ENCODE data around the gene SHD. TPM values are rescaled to one million over a fixed set of nuclear protein-coding genes. Genes with fewer than 3 reads are reported as not detected.

SHD gene
- total RNA-seq, 1 experiment from 2014 or later = 4.4 TPM

- Histone ChIP-seq H3K27ac (ENCODE audit: insufficient read length, low read depth, low read length) (no peak overlapping the region), H3K9ac (ENCODE audit: extremely low read depth, insufficient read length, low read length) (no peak overlapping the region)
Measured at GRCh38 chr19:4279267-4279529, 132 bp downstream of the SHD start.

More at GRCh38 chr19:4279267-4279529, 132 bp downstream of the SHD start:
- H4K8ac ChIP-seq (replicated peaks; ENCODE audit: insufficient read length, low read depth, low read length) = no peak overlapping the region
- no peak overlapping the region for H2BK5ac ChIP-seq (ENCODE audit: insufficient read length, low read length)
- no peak overlapping the region for H3K18ac ChIP-seq (ENCODE audit: insufficient read length, low read depth, low read length)
- no CpG with 5 or more reads among the region's 30 CpGs for WGBS (ENCODE audit: extremely low coverage, insufficient read length, low lambda C conversion rate)
- H4K5ac ChIP-seq (ENCODE audit: insufficient read length, low read depth, low read length) = no peak overlapping the region
- H3T11ph ChIP-seq (ENCODE audit: low read length) = no peak overlapping the region
- no peak overlapping the region for H4K91ac ChIP-seq (ENCODE audit: insufficient read length, low read depth, low read length)
- no peak overlapping the region for H2AK5ac ChIP-seq (ENCODE audit: insufficient read length, low read length)
- no peak overlapping the region; the same call in 1 of the 2 replicates for H3K14ac ChIP-seq (ENCODE audit: insufficient read depth, low read length)
- no peaks in the 10 kb centered on the region for H4K20me1 ChIP-seq (ENCODE audit: control insufficient read depth, insufficient read depth, insufficient read length)
- no peak overlapping the region for H2BK20ac ChIP-seq (ENCODE audit: low read depth, low read length, poor library complexity, severe bottlenecking)
- H2BK15ac ChIP-seq (ENCODE audit: low read depth, low read length) = no peak overlapping the region
- no peaks in the 10 kb centered on the region for H3K79me1 ChIP-seq (ENCODE audit: insufficient read depth, low read depth, low read length, poor library complexity, severe bottlenecking)
- DNase-seq = no peak
- no peak overlapping the region for H3K4ac ChIP-seq (ENCODE audit: low read depth, low read length)
- no peak overlapping the region for H2AFZ ChIP-seq (ENCODE audit: low read length)
- no peak overlapping the region for H2BK12ac ChIP-seq (ENCODE audit: insufficient read length, low read depth, low read length)
- H3K4me2 ChIP-seq (ENCODE audit: insufficient read depth, insufficient read length, low read length) = peak overlapping the region; percentile 83
- Mint-ChIP-seq H3K36me3 (ENCODE audit: insufficient read depth in 1 of 3, low read depth in 3 of 3) (peaks cover 0 to 1% (median 0%) of the 10 kb centered on the region in 3 experiments; a peak in 1 of 7 replicates), H3K4me3 (peak overlapping the region; percentile 69 to 90; a peak in 4 of 5 replicates), H3K9me3 (no peaks in the 10 kb centered on the region; a peak in 1 of 5 replicates), H3K27me3 (ENCODE audit: low read depth) (peaks cover 63% of the 10 kb centered on the region), H3K27ac (no peak overlapping the region), H3K4me1 (peaks cover 5 to 15% of the 10 kb centered on the region in 2 experiments)
- H3K23ac ChIP-seq (ENCODE audit: insufficient read length, low read depth, low read length) = no peak overlapping the region
- H3K79me2 ChIP-seq (ENCODE audit: insufficient read depth, low read length) = no peaks in the 10 kb centered on the region
- H3K56ac ChIP-seq (ENCODE audit: insufficient read length, low read depth, low read length) = no peak overlapping the region
- no peaks in the 10 kb centered on the region for H3K9me3 ChIP-seq (ENCODE audit: control insufficient read depth, low read depth, low read length)
- no peak overlapping the region for H2BK120ac ChIP-seq (ENCODE audit: low read depth, low read length, poor library complexity, severe bottlenecking)
- H3K4me1 ChIP-seq (ENCODE audit: insufficient read depth, low read length) = no peaks in the 10 kb centered on the region; the same call in 1 of the 2 replicates
- H3K27me3 ChIP-seq (ENCODE audit: insufficient read depth, low read length) = peaks cover 11% of the 10 kb centered on the region; the same call in 1 of the 2 replicates
- no peak for TF ChIP-seq CTCF (conservative IDR thresholded peaks at IDR 0.05)
- peaks cover 16% of the 10 kb centered on the region for H3K23me2 ChIP-seq (ENCODE audit: insufficient read length, low read depth, low read length, poor library complexity, severe bottlenecking)

Data from H9 (cell line).